Measurements from ENCODE around the gene FRMD4A. TPM values are rescaled to one million over a fixed set of nuclear protein-coding genes. Genes with fewer than 3 reads are reported as not detected.

The FRMD4A gene
- total and polyA plus RNA-seq, 2 experiments from 2014 or later, result 5.4 to 10.3 TPM

DNA sequence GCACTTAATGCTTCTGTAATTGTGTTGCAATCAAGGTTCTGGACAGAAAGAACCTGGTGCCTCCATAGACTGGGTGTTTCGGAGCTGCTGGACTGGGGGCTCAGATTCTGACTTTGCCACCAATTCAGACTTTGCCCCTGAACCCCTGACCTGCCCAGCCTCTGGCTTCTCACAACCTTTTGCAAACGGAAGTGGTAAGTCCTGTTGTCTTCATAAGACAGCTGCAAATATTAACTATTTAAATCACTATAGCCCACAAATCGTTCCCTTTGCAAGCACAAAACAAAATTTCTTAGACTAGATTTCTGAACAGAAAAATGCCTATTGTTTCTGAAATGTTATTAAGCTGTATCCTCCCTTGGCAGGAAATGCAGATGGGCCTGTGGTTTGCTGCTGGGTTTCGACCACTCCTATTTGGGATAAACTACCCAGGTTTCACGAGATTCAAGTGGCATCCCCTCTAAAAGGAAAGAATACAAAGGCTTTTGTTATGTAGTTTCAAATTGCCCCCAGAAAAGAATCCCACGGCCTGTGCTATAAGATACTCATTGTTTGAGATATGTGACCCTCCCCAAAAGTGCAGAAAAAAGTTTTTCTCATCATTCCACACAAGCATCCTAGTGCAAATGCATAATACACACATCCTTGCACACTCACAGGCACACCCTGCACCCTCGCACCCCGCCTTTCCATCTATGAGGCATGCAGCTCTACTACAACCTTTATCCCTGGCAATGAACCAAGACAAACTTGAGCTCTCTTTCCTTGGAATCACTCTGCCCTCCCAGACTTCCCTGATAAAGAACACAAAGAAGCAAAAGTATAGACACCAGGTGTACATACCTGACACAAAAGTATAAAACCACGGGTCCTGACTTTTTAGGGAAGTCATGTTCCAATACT, 534.8 kb downstream of the FRMD4A start:
- H3K36me3 ChIP-seq (replicated peaks; ENCODE audit: insufficient read depth, low read depth), result no peaks in the 10 kb centered on the region
- no peak for DNase-seq (ENCODE audit: low spot score)
- H3K9me3 ChIP-seq (ENCODE audit: low read depth), result no peaks in the 10 kb centered on the region
- H3K4me1 ChIP-seq (ENCODE audit: insufficient read depth), result peaks cover 7% of the 10 kb centered on the region
- no peak for TF ChIP-seq EZH2phosphoT487 (IDR thresholded peaks at IDR 0.05; ENCODE audit: low read depth, severe bottlenecking, unreplicated experiment)
- TF ChIP-seq, protein P1, sequence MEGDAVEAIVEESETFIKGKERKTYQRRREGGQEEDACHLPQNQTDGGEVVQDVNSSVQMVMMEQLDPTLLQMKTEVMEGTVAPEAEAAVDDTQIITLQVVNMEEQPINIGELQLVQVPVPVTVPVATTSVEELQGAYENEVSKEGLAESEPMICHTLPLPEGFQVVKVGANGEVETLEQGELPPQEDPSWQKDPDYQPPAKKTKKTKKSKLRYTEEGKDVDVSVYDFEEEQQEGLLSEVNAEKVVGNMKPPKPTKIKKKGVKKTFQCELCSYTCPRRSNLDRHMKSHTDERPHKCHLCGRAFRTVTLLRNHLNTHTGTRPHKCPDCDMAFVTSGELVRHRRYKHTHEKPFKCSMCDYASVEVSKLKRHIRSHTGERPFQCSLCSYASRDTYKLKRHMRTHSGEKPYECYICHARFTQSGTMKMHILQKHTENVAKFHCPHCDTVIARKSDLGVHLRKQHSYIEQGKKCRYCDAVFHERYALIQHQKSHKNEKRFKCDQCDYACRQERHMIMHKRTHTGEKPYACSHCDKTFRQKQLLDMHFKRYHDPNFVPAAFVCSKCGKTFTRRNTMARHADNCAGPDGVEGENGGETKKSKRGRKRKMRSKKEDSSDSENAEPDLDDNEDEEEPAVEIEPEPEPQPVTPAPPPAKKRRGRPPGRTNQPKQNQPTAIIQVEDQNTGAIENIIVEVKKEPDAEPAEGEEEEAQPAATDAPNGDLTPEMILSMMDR (IDR thresholded peaks at IDR 0.05; ENCODE audit: poor library complexity), result no peak
- no peak for TF ChIP-seq EZH2 (IDR thresholded peaks at IDR 0.05; ENCODE audit: borderline replicate concordance)
- H2AFZ ChIP-seq, result no peak overlapping the region
- no peaks in the 10 kb centered on the region for H3K79me2 ChIP-seq
- 72% methylated on average over 9 of the region's 9 CpGs for WGBS (ENCODE audit: low lambda C conversion rate, missing lambda C conversion rate)
- H3K9me2 ChIP-seq (replicated peaks; ENCODE audit: insufficient read depth), result no peaks in the 10 kb centered on the region
- no peak overlapping the region for H3K27ac ChIP-seq
- H3K4me3 ChIP-seq, result no peak overlapping the region
- H3K27me3 ChIP-seq, result no peaks in the 10 kb centered on the region
- H4K20me1 ChIP-seq (ENCODE audit: insufficient read depth, poor library complexity, severe bottlenecking), result no peaks in the 10 kb centered on the region
- no peak overlapping the region for H3K4me2 ChIP-seq

DNA sequence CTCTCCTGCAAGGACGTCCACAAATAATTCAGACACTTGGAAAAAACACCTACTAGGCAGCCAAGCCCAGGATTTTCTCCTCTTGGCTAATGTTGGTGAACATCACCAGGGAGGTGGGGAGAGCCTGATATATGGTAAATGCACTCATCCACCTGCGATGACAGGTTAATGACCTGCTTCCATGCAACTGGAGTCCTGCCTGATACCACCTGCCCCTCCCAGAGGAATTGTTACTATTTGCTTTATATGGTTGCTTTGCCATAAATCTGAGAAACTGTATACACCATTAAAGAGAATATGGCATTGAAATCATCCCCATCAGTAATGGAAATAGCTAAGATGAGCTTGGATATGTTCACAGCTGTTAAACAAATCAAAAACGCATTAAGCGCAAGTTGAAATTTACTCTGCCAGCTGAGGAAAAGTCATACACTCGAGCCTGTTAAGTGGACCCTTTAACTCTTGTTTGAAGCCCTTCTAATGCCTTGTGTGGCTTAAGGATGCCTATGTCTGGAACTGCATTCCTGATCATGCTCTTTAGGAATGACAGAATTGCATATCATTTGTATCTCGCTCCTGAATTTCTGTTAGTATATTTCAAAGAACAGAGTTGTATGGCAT, 535.6 kb downstream of the FRMD4A start:
- Histone ChIP-seq H2AFZ (no peak overlapping the region), H4K20me1 (ENCODE audit: insufficient read depth, poor library complexity, severe bottlenecking) (no peaks in the 10 kb centered on the region), H3K4me2 (no peak overlapping the region), H3K4me3 (no peak overlapping the region), H3K27ac (no peak overlapping the region), H3K4me1 (ENCODE audit: insufficient read depth) (peaks cover 7% of the 10 kb centered on the region), H3K36me3 (replicated peaks; ENCODE audit: insufficient read depth, low read depth) (no peaks in the 10 kb centered on the region), H3K9me3 (ENCODE audit: low read depth) (no peaks in the 10 kb centered on the region), H3K9me2 (replicated peaks; ENCODE audit: insufficient read depth) (no peaks in the 10 kb centered on the region), H3K79me2 (no peaks in the 10 kb centered on the region), H3K27me3 (no peaks in the 10 kb centered on the region)
- no peak for DNase-seq (ENCODE audit: low spot score)
- 83% methylated on average over 6 of the region's 6 CpGs for WGBS (ENCODE audit: low lambda C conversion rate, missing lambda C conversion rate)
- TF ChIP-seq, protein P1 (IDR thresholded peaks at IDR 0.05; ENCODE audit: poor library complexity), result no peak
- no peak for TF ChIP-seq EZH2 (IDR thresholded peaks at IDR 0.05; ENCODE audit: borderline replicate concordance)
- no peak for TF ChIP-seq EZH2phosphoT487 (IDR thresholded peaks at IDR 0.05; ENCODE audit: low read depth, severe bottlenecking, unreplicated experiment)

- 93% methylated on average over 5 of the region's 5 CpGs for WGBS (ENCODE audit: low lambda C conversion rate, missing lambda C conversion rate)
- Histone ChIP-seq H3K4me2 (no peak overlapping the region), H3K79me2 (no peaks in the 10 kb centered on the region), H3K27ac (no peak overlapping the region), H3K4me3 (no peak overlapping the region), H3K4me1 (ENCODE audit: insufficient read depth) (peaks cover 14% of the 10 kb centered on the region), H3K9me2 (replicated peaks; ENCODE audit: insufficient read depth) (no peaks in the 10 kb centered on the region), H2AFZ (no peak overlapping the region), H4K20me1 (ENCODE audit: insufficient read depth, poor library complexity, severe bottlenecking) (no peaks in the 10 kb centered on the region), H3K9me3 (ENCODE audit: low read depth) (no peaks in the 10 kb centered on the region), H3K36me3 (replicated peaks; ENCODE audit: insufficient read depth, low read depth) (no peaks in the 10 kb centered on the region), H3K27me3 (no peaks in the 10 kb centered on the region)
- no peak for DNase-seq (ENCODE audit: low spot score)
- TF ChIP-seq, protein P1 (IDR thresholded peaks at IDR 0.05; ENCODE audit: poor library complexity), result no peak
- no peak for TF ChIP-seq EZH2 (IDR thresholded peaks at IDR 0.05; ENCODE audit: borderline replicate concordance)
- TF ChIP-seq EZH2phosphoT487 (IDR thresholded peaks at IDR 0.05; ENCODE audit: low read depth, severe bottlenecking, unreplicated experiment), result no peak
Measured at GRCh38 chr10:13792006-13792405, 538.7 kb downstream of the FRMD4A start.

Data from hepatocyte (in vitro differentiated cells).